ENCODE results near the gene ZDHHC17. TPM values are rescaled to one million over a fixed set of nuclear protein-coding genes. Genes with fewer than 3 reads are reported as not detected.

The ZDHHC17 gene
- total and polyA plus RNA-seq, 2 of the 13 experiments (the other 11 are each of a cell fraction or from before 2014, with no cell fraction given), result 36.7 to 38.5 TPM

DNA sequence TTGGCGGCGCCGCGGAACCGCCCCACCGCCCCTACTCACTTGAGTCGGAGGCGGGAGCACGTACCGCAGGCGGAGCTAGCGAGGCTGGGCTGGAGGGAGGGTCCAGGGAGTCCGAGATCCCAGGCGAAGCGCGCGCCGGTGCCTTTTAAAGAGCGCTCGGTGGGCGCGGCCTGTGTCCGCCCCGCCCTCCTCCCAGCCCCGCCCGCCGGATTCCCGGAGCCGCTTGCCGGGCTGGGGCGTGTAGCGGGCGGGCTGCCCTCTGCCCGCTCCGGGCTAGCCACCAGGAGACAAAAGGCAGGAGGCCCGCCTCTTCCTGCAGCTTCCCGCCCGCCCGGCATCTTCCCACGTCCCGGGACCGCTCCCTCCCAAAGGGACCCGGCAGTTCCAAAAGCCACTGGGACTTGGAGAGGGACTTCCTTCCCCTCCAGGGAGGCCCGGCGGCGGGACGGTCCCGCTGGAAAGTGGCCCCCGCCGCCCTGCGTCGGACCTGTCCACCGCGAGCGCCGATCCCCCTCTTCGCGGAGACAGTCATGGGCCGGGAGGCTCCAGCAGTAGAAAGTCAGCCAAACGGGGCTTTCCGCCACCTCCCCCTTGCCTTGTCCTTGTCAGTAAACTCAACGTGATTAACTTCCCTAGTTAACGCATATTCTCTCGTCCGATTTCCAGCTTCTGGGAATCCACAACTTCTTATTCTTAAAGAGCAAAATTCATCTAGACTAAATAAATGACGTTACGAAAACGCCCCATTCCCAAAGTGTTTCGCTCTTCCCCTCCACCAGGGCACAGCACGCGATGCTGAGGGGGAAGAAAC, 115.2 kb downstream of the ZDHHC17 start, which contains the start of gene CSRP2 (continued):
- TF ChIP-seq, protein P1, sequence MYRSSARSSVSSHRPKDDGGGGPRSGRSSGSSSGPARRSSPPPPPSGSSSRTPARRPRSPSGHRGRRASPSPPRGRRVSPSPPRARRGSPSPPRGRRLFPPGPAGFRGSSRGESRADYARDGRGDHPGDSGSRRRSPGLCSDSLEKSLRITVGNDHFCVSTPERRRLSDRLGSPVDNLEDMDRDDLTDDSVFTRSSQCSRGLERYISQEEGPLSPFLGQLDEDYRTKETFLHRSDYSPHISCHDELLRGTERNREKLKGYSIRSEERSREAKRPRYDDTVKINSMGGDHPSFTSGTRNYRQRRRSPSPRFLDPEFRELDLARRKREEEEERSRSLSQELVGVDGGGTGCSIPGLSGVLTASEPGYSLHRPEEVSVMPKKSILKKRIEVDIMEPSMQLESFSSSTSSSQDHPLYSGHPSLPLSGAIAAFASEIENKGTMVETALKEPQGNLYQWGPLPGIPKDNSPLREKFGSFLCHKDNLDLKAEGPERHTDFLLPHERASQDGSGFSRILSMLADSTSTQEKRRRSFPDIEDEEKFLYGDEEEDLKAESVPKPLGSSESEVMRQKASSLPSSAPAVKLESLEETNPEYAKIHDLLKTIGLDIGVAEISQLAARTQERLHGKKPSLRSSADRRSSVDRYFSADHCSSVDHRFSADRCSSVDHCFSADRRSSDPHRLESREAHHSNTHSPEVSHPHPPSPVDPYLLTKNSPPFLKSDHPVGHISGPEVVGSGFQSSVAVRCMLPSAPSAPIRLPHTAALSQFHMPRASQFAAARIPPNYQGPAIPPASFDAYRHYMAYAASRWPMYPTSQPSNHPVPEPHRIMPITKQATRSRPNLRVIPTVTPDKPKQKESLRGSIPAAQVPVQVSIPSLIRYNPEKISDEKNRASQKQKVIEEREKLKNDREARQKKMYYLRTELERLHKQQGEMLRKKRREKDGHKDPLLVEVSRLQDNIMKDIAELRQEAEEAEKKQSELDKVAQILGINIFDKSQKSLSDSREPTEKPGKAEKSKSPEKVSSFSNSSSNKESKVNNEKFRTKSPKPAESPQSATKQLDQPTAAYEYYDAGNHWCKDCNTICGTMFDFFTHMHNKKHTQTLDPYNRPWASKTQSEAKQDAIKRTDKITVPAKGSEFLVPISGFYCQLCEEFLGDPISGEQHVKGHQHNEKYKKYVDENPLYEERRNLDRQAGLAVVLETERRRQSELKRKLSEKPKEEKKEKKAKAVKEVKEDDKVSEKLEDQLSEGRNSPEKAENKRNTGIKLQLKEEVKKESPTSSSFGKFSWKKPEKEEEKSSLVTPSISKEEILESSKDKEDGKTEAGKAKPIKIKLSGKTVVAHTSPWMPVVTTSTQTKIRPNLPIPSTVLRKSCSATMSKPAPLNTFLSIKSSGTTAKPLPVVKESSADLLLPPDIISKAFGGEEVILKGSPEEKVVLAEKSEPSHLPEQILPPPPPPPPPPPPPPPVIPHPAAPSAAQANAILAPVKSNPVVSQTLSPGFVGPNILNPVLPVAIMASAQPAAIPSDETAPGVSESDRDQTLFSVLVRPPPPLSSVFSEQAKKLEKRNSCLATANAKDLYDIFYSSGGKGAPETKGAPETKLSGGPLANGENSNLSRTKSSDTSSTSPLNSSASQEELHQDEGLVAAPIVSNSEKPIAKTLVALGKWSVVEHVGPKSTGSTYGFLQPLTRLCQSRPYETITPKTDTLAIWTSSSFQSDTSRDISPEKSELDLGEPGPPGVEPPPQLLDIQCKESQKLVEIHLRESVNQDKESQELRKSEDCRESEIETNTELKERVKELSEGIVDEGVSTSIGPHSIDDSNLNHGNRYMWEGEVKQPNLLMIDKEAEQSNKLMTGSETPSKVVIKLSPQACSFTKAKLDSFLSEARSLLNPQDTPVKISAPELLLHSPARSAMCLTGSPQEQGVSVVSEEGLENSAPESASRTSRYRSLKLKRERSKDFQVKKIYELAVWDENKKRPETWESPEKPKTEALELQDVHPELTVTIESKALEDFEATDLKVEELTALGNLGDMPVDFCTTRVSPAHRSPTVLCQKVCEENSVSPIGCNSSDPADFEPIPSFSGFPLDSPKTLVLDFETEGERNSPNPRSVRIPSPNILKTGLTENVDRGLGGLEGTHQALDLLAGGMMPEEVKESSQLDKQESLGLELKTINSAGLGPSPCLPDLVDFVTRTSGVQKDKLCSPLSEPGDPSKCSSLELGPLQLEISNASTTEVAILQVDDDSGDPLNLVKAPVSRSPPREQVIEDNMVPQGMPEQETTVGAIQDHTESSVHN (CRISPR knock-in tag; IDR thresholded peaks at IDR 0.05), result no peak
- no peak for TF ChIP-seq ZNF317 (CRISPR knock-in tag; IDR thresholded peaks at IDR 0.05)
- TF ChIP-seq ONECUT2 (CRISPR knock-in tag; IDR thresholded peaks at IDR 0.05), result no peak
- TF ChIP-seq TMF1 (CRISPR knock-in tag; IDR thresholded peaks at IDR 0.05; ENCODE audit: low read depth), result no peak
- TF ChIP-seq RXRA (CRISPR knock-in tag; IDR thresholded peaks at IDR 0.05), result no peak; the same call in 1 of the 2 replicates
- TF ChIP-seq NFE2L2 (IDR thresholded peaks at IDR 0.05; ENCODE audit: low read length), result no peak
- TF ChIP-seq SOX6 (IDR thresholded peaks at IDR 0.05), result no peak
- TF ChIP-seq SOX6 (CRISPR knock-in tag; IDR thresholded peaks at IDR 0.05), result no peak
- no peak for TF ChIP-seq ARID2 (CRISPR knock-in tag; IDR thresholded peaks at IDR 0.05; ENCODE audit: borderline replicate concordance)

All from HepG2 (cell line).